ENCODE data around the gene HBD.

Gene HBD

GRCh38 chr11:5210376-5210885 is 23.9 kb downstream of the HBD start:
- TF ChIP-seq CTCF (IDR thresholded peaks at IDR 0.05; ENCODE audit: low read length, missing control alignments) = no peak
- no peak overlapping the region for H3K4me3 ChIP-seq (replicated peaks; ENCODE audit: low read depth, low read length)
- DNase-seq (ENCODE audit: low read depth) = no peak

- H3K4me3 ChIP-seq (replicated peaks; ENCODE audit: low read depth, low read length) = no peak overlapping the region
- peak; percentile 83 for DNase-seq (ENCODE audit: low read depth)
- peak; percentile 72 for TF ChIP-seq CTCF (IDR thresholded peaks at IDR 0.05; ENCODE audit: low read length, missing control alignments)
Observed at GRCh38 chr11:5204787-5205186, 29.5 kb downstream of the HBD start.

GRCh38 chr11:5203366-5203765 is 30.9 kb downstream of the HBD start:
- no peak overlapping the region for H3K4me3 ChIP-seq (replicated peaks; ENCODE audit: low read depth, low read length)
- no peak for TF ChIP-seq CTCF (IDR thresholded peaks at IDR 0.05; ENCODE audit: low read length, missing control alignments)
- no peak for DNase-seq (ENCODE audit: low read depth)

GRCh38 chr11:5200582-5200981 is 33.7 kb downstream of the HBD start, which contains the start of gene OR51V1:
OR51V1 (minus strand) TSS chr11:5200682; CDS start chr11:5200682, 0 bp downstream.
- no peak for TF ChIP-seq CTCF (IDR thresholded peaks at IDR 0.05; ENCODE audit: low read length, missing control alignments)
- DNase-seq (ENCODE audit: low read depth) = no peak
- no peak within 1 kb of the TSS for H3K4me3 ChIP-seq (replicated peaks; ENCODE audit: low read depth, low read length)

- H3K4me3 ChIP-seq (replicated peaks; ENCODE audit: low read depth, low read length) = no peak overlapping the region
- TF ChIP-seq CTCF (IDR thresholded peaks at IDR 0.05; ENCODE audit: low read length, missing control alignments) = no peak
- DNase-seq (ENCODE audit: low read depth) = no peak
Observed at GRCh38 chr11:5198285-5198684, 36.0 kb downstream of the HBD start.

- TF ChIP-seq CTCF (IDR thresholded peaks at IDR 0.05; ENCODE audit: low read length, missing control alignments) = no peak
- no peak overlapping the region for H3K4me3 ChIP-seq (replicated peaks; ENCODE audit: low read depth, low read length)
- peak; percentile 3 for DNase-seq (ENCODE audit: low read depth)
Observed at GRCh38 chr11:5197536-5197935, 36.7 kb downstream of the HBD start.

- DNase-seq (ENCODE audit: low read depth) = no peak
- no peak overlapping the region for H3K4me3 ChIP-seq (replicated peaks; ENCODE audit: low read depth, low read length)
- TF ChIP-seq CTCF (IDR thresholded peaks at IDR 0.05; ENCODE audit: low read length, missing control alignments) = no peak
Observed at GRCh38 chr11:5196731-5197130, 37.6 kb downstream of the HBD start.
